Mesendoderm (in vitro differentiated cells): ENCODE data around the gene TBL1X.

Experiments
- DNase-seq: peaks from one replicate; pipeline ENCODE4 v3.0.0; 2013
- H2AK5ac ChIP-seq: 2 replicates; pipeline ENCODE4 v1.6.1; 2013; ENCODE audit warnings: low read length, inconsistent platforms
- H2BK120ac ChIP-seq: 2 replicates; pipeline ENCODE4 v1.6.1; 2013; ENCODE audit warnings: low read depth, mild to moderate bottlenecking, low read length, moderate library complexity, mixed read lengths
- H2BK15ac ChIP-seq: replicated peaks from 2 replicates; pipeline ENCODE4 v1.6.1; 2013; ENCODE audit warnings: low read depth, mild to moderate bottlenecking, moderate library complexity
- H2BK5ac ChIP-seq: 2 replicates; pipeline ENCODE4 v1.6.1; 2013; ENCODE audit warnings: low read length, inconsistent platforms
- H3K18ac ChIP-seq: 2 replicates; pipeline ENCODE4 v1.6.1; 2013; ENCODE audit warnings: mild to moderate bottlenecking, low read length, mixed read lengths
- H3K23ac ChIP-seq: one replicate; pipeline ENCODE4 v1.6.1; 2013; ENCODE audit warnings: low read length
- H3K27ac ChIP-seq: 2 replicates; pipeline ENCODE4 v1.5.1; 2013; ENCODE audit warnings: low read depth, mild to moderate bottlenecking, inconsistent platforms, low read length, moderate library complexity
- H3K27me3 ChIP-seq: 2 replicates; pipeline ENCODE4 v1.6.1; 2013; ENCODE audit warnings: low read length, control low read depth, mild to moderate bottlenecking, inconsistent platforms; ENCODE audit not compliant: insufficient read depth, poor library complexity
- H3K36me3 ChIP-seq: 2 replicates; pipeline ENCODE4 v1.6.1; 2013; ENCODE audit warnings: low read length, inconsistent platforms; ENCODE audit not compliant: control insufficient read depth, insufficient read depth
- H3K4ac ChIP-seq: one replicate; pipeline ENCODE4 v1.6.1; 2013; ENCODE audit warnings: low read depth, mild to moderate bottlenecking, low read length, moderate library complexity
- H3K4me1 ChIP-seq: 2 replicates; pipeline ENCODE4 v1.6.1; 2013; ENCODE audit warnings: low read depth, low read length, inconsistent platforms; ENCODE audit not compliant: control insufficient read depth
- H3K4me2 ChIP-seq: 2 replicates; pipeline ENCODE4 v1.6.1; 2013; ENCODE audit warnings: low read length
- H3K4me3 ChIP-seq: 2 replicates; pipeline ENCODE4 v1.5.1; 2013; ENCODE audit warnings: mild to moderate bottlenecking, low read length
- H3K56ac ChIP-seq: one replicate; pipeline ENCODE4 v1.6.1; 2013; ENCODE audit warnings: low read length
- H3K79me1 ChIP-seq: 2 replicates; pipeline ENCODE4 v1.6.1; 2013; ENCODE audit warnings: low read length, inconsistent platforms
- H3K79me2 ChIP-seq: 2 replicates; pipeline ENCODE4 v1.6.1; 2013; ENCODE audit warnings: mild to moderate bottlenecking, low read length; ENCODE audit not compliant: control insufficient read depth, insufficient read depth
- H3K9ac ChIP-seq: 2 replicates; pipeline ENCODE4 v1.6.1; 2013; ENCODE audit warnings: low read length, inconsistent platforms
- H4K5ac ChIP-seq: one replicate; pipeline ENCODE4 v1.6.1; 2013; ENCODE audit warnings: low read length
- H4K8ac ChIP-seq: one replicate; pipeline ENCODE4 v1.6.1; 2013; ENCODE audit warnings: low read depth, mild to moderate bottlenecking, control low read depth, low read length, moderate library complexity
- WGBS: extraction: QIAGEN DNeasy Blood & Tissue Kit; methylation state at CpG from one replicate; pipeline ENCODE4 v1.1.7; 2013; ENCODE audit warnings: low lambda C conversion rate, missing lambda C conversion rate; ENCODE audit not compliant: insufficient coverage; ENCODE audit errors: extremely low coverage; 5-methylcytosine and 5-hydroxymethylcytosine counted together

TBL1X gene

GRCh38 chrX:9493936-9494335 is 29.1 kb downstream of the TBL1X start:
- DNase-seq: no peak
- H3K4ac ChIP-seq: no peak overlapping the region
- H3K36me3 ChIP-seq: no peaks in the 10 kb centered on the region
- no peaks in the 10 kb centered on the region for H3K4me1 ChIP-seq
- H3K9ac ChIP-seq: no peak overlapping the region
- no peak overlapping the region for H2AK5ac ChIP-seq
- H2BK15ac ChIP-seq: no peak overlapping the region
- no peak overlapping the region for H3K27ac ChIP-seq
- H3K4me3 ChIP-seq: no peak overlapping the region
- H3K18ac ChIP-seq: no peak overlapping the region
- no peak overlapping the region for H3K56ac ChIP-seq
- peaks cover 4% of the 10 kb centered on the region for H3K79me1 ChIP-seq
- H2BK120ac ChIP-seq: no peak overlapping the region
- H3K23ac ChIP-seq: no peak overlapping the region
- no peak overlapping the region for H3K4me2 ChIP-seq
- H3K79me2 ChIP-seq: peaks cover 9% of the 10 kb centered on the region
- no peak overlapping the region for H4K5ac ChIP-seq
- no peak overlapping the region for H4K8ac ChIP-seq
- WGBS: no CpG with 5 or more reads among the region's 5 CpGs
- no peak overlapping the region for H2BK5ac ChIP-seq
- H3K27me3 ChIP-seq: no peaks in the 10 kb centered on the region

GRCh38 chrX:9494771-9495170 is 29.9 kb downstream of the TBL1X start:
- no peak overlapping the region for H2BK5ac ChIP-seq
- no peak overlapping the region for H2AK5ac ChIP-seq
- no peak overlapping the region for H3K27ac ChIP-seq
- DNase-seq: peak; percentile 22
- no peak overlapping the region for H4K5ac ChIP-seq
- no peak overlapping the region for H3K23ac ChIP-seq
- no peak overlapping the region for H3K4me2 ChIP-seq
- no CpG with 5 or more reads among the region's 6 CpGs for WGBS
- no peak overlapping the region for H2BK120ac ChIP-seq
- no peaks in the 10 kb centered on the region for H3K36me3 ChIP-seq
- H3K4ac ChIP-seq: no peak overlapping the region
- no peak overlapping the region for H3K56ac ChIP-seq
- H3K9ac ChIP-seq: no peak overlapping the region
- no peaks in the 10 kb centered on the region for H3K4me1 ChIP-seq
- no peak overlapping the region for H3K4me3 ChIP-seq
- no peaks in the 10 kb centered on the region for H3K27me3 ChIP-seq
- H3K18ac ChIP-seq: no peak overlapping the region
- peaks cover 4% of the 10 kb centered on the region for H3K79me1 ChIP-seq
- H3K79me2 ChIP-seq: peaks cover 6% of the 10 kb centered on the region
- no peak overlapping the region for H2BK15ac ChIP-seq
- H4K8ac ChIP-seq: no peak overlapping the region

GRCh38 chrX:9495496-9495895 is 30.6 kb downstream of the TBL1X start:
- Histone ChIP-seq H2BK15ac (no peak overlapping the region), H4K5ac (no peak overlapping the region), H2BK120ac (no peak overlapping the region), H3K36me3 (no peaks in the 10 kb centered on the region), H3K27ac (no peak overlapping the region), H3K18ac (no peak overlapping the region), H3K4ac (no peak overlapping the region), H3K4me3 (no peak overlapping the region), H3K27me3 (no peaks in the 10 kb centered on the region), H3K4me1 (no peaks in the 10 kb centered on the region), H3K79me1 (peaks cover 4% of the 10 kb centered on the region), H2AK5ac (no peak overlapping the region), H3K23ac (no peak overlapping the region), H3K4me2 (no peak overlapping the region), H3K56ac (no peak overlapping the region), H4K8ac (no peak overlapping the region), H3K79me2 (peaks cover 6% of the 10 kb centered on the region), H2BK5ac (no peak overlapping the region), H3K9ac (no peak overlapping the region)
- WGBS: no CpG with 5 or more reads among the region's 10 CpGs
- DNase-seq: no peak

DNA sequence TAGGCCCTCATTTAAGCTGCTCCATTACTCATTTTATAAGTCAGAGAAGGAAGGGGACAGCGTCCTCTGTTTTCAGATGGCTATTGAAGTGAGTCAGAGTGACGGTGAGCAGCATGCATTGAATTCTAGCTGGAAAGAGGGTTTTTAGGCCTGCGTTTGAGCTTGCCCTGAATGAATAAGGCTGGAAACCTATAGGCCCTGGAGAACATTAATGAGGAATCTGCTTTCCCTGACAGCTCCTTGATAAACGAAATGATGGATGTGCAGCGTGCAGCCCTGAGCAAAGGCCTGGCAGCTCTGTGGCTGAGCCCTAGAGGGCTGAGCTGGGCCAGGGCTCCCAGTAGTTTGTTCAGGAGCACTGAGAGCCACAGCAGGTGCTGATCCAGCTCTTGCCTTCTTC is 33.4 kb downstream of the TBL1X start:
- Histone ChIP-seq H2BK15ac (no peak overlapping the region), H3K9ac (no peak overlapping the region), H2BK5ac (no peak overlapping the region), H3K79me1 (peaks cover 4% of the 10 kb centered on the region), H3K4me3 (no peak overlapping the region), H2AK5ac (no peak overlapping the region), H3K36me3 (no peaks in the 10 kb centered on the region), H3K4me2 (no peak overlapping the region), H2BK120ac (no peak overlapping the region), H3K27me3 (no peaks in the 10 kb centered on the region), H3K79me2 (peaks cover 3% of the 10 kb centered on the region), H3K23ac (no peak overlapping the region), H4K5ac (no peak overlapping the region), H4K8ac (no peak overlapping the region), H3K27ac (no peak overlapping the region), H3K18ac (no peak overlapping the region), H3K4me1 (no peaks in the 10 kb centered on the region), H3K56ac (no peak overlapping the region), H3K4ac (no peak overlapping the region)
- no CpG with 5 or more reads among the region's 5 CpGs for WGBS
- no peak for DNase-seq

- H2BK120ac ChIP-seq: no peak overlapping the region
- H4K8ac ChIP-seq: no peak overlapping the region
- H3K4me3 ChIP-seq: no peak overlapping the region
- H3K4me1 ChIP-seq: no peaks in the 10 kb centered on the region
- H3K36me3 ChIP-seq: no peaks in the 10 kb centered on the region
- H3K18ac ChIP-seq: no peak overlapping the region
- no peak overlapping the region for H2BK15ac ChIP-seq
- no peak overlapping the region for H3K56ac ChIP-seq
- H3K4me2 ChIP-seq: no peak overlapping the region
- H2BK5ac ChIP-seq: no peak overlapping the region
- no peaks in the 10 kb centered on the region for H3K79me2 ChIP-seq
- no peaks in the 10 kb centered on the region for H3K27me3 ChIP-seq
- no peak for DNase-seq
- H3K23ac ChIP-seq: no peak overlapping the region
- H2AK5ac ChIP-seq: no peak overlapping the region
- no CpG with 5 or more reads among the region's 6 CpGs for WGBS
- H4K5ac ChIP-seq: no peak overlapping the region
- no peak overlapping the region for H3K4ac ChIP-seq
- H3K27ac ChIP-seq: no peak overlapping the region
- peaks cover under 1% of the 10 kb centered on the region for H3K79me1 ChIP-seq
- H3K9ac ChIP-seq: no peak overlapping the region
Measured at GRCh38 chrX:9500584-9500983, 35.7 kb downstream of the TBL1X start.

DNA sequence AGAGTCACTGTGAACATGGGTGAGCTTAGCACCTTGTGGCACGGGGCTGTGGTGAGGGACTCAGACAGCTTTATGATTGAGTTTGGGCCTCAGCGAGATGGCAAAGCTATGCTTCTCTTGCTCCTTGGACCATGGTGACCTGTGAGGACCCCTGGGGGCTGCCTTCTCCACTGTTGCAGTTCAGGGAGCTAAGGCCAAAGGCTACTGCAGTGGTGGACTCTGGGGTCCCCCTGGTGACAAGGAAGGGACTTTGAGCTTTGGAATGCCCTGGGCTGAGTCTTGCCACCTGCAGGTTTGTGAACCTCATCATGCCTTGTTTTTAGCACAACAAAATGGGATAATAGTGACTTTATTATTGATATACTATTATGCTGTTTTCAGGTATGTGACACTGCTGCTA is 36.5 kb downstream of the TBL1X start:
- Histone ChIP-seq H3K27ac (no peak overlapping the region), H3K9ac (no peak overlapping the region)
- peak; percentile 53 for DNase-seq

More for the DNA sequence above, 36.5 kb downstream of the TBL1X start:
- Histone ChIP-seq H3K56ac (no peak overlapping the region), H3K79me1 (no peaks in the 10 kb centered on the region), H3K4me1 (no peaks in the 10 kb centered on the region), H4K5ac (no peak overlapping the region), H3K79me2 (no peaks in the 10 kb centered on the region), H3K4ac (no peak overlapping the region), H3K4me3 (no peak overlapping the region), H4K8ac (no peak overlapping the region), H2AK5ac (no peak overlapping the region), H3K27me3 (no peaks in the 10 kb centered on the region), H3K18ac (no peak overlapping the region), H2BK120ac (no peak overlapping the region), H3K4me2 (no peak overlapping the region), H3K23ac (no peak overlapping the region), H2BK15ac (no peak overlapping the region), H2BK5ac (no peak overlapping the region), H3K36me3 (no peaks in the 10 kb centered on the region)
- no CpG with 5 or more reads among the region's 2 CpGs for WGBS
